ENCODE results near the gene MGLL. TPM values are rescaled to one million over a fixed set of nuclear protein-coding genes. Genes with fewer than 3 reads are reported as not detected.

MGLL gene
- total and polyA plus RNA-seq, 5 experiments from 2014 or later = 0.34 to 0.77 (median 0.62) TPM; not detected in 2

GRCh38 chr3:127680146-127680661 is 142.1 kb downstream of the MGLL start:
- ATAC-seq (no peak), DNase-seq (no peak)
- no peak overlapping the region for H3K4me3 Mint-ChIP-seq
- H3K9me3 Mint-ChIP-seq = no peaks in the 10 kb centered on the region
- peaks cover 0 to 22% (median 0%) of the 10 kb centered on the region in 3 donors for H3K36me3 Mint-ChIP-seq
- H3K27ac Mint-ChIP-seq = peak overlapping the region in 1 of 10 donors; percentile 35
- peaks cover 16 to 42% (median 32%) of the 10 kb centered on the region in 4 donors for H3K4me1 Mint-ChIP-seq
- no peaks in the 10 kb centered on the region for H3K27me3 Mint-ChIP-seq
- POLR2A ChIA-PET = no interaction called here

GRCh38 chr3:127679534-127680145 is 142.7 kb downstream of the MGLL start:
- Mint-ChIP-seq H3K36me3 (peaks cover 0 to 22% (median 0%) of the 10 kb centered on the region in 3 donors), H3K9me3 (no peaks in the 10 kb centered on the region), H3K27ac (peak overlapping the region in 3 of 10 donors; percentile 35 to 41 (median 40)), H3K4me1 (peaks cover 20 to 48% (median 38%) of the 10 kb centered on the region in 4 donors), H3K4me3 (no peak overlapping the region), H3K27me3 (no peaks in the 10 kb centered on the region)
- POLR2A ChIA-PET = no interaction called here
- no peak for ATAC-seq
- peak in 2 of 10 donors; percentile 15 to 50 for DNase-seq

- Mint-ChIP-seq H3K27me3 (no peaks in the 10 kb centered on the region), H3K36me3 (peaks cover 0 to 22% (median 0%) of the 10 kb centered on the region in 3 donors), H3K4me1 (peaks cover 25 to 50% (median 38%) of the 10 kb centered on the region in 4 donors), H3K4me3 (no peak overlapping the region), H3K27ac (peak overlapping the region in 6 of 10 donors; percentile 21 to 68 (median 36)), H3K9me3 (no peaks in the 10 kb centered on the region)
- DNase-seq (peak in 2 of 10 donors; percentile 12 to 57), ATAC-seq (no peak)
- POLR2A ChIA-PET = no interaction called here
Measured at GRCh38 chr3:127678611-127679533, 143.4 kb downstream of the MGLL start.

GRCh38 chr3:127678315-127678599 is 144.1 kb downstream of the MGLL start:
- ATAC-seq (no peak), DNase-seq (no peak)
- Mint-ChIP-seq H3K27me3 (no peaks in the 10 kb centered on the region), H3K4me3 (no peak overlapping the region), H3K27ac (peak overlapping the region in 5 of 10 donors; percentile 25 to 68 (median 47)), H3K36me3 (peaks cover 0 to 22% (median 0%) of the 10 kb centered on the region in 3 donors), H3K4me1 (peaks cover 25 to 49% (median 38%) of the 10 kb centered on the region in 4 donors), H3K9me3 (no peaks in the 10 kb centered on the region)
- POLR2A ChIA-PET = no interaction called here

GRCh38 chr3:127677541-127678314 is 144.6 kb downstream of the MGLL start:
- DNase-seq (peak in 1 of 10 donors; percentile 58), ATAC-seq (no peak)
- POLR2A ChIA-PET = interaction anchor here (0.7 kb wide), 1 partner anchor 11 kb away, joined by 3 read pairs; no protein-coding TSS in a partner anchor
- Mint-ChIP-seq H3K9me3 (no peaks in the 10 kb centered on the region), H3K27me3 (no peaks in the 10 kb centered on the region), H3K4me3 (no peak overlapping the region), H3K4me1 (peaks cover 25 to 49% (median 38%) of the 10 kb centered on the region in 4 donors), H3K27ac (peak overlapping the region in 3 of 10 donors; percentile 40 to 62 (median 51)), H3K36me3 (peaks cover 0 to 22% (median 0%) of the 10 kb centered on the region in 3 donors)

GRCh38 chr3:127676921-127677351 is 145.4 kb downstream of the MGLL start:
- POLR2A ChIA-PET = interaction anchor here (0.7 kb wide), 1 partner anchor 12 kb away, joined by 3 read pairs; no protein-coding TSS in a partner anchor
- no peaks in the 10 kb centered on the region for H3K27me3 Mint-ChIP-seq

GRCh38 chr3:127676456-127676855 is 145.9 kb downstream of the MGLL start:
- H3K27me3 Mint-ChIP-seq = no peaks in the 10 kb centered on the region
- H3K9me3 Mint-ChIP-seq = no peaks in the 10 kb centered on the region
- H3K4me1 Mint-ChIP-seq = peaks cover 25 to 51% (median 39%) of the 10 kb centered on the region in 4 donors
- H3K27ac Mint-ChIP-seq = peak overlapping the region in 2 of 10 donors; percentile 61 to 69
- ATAC-seq = no peak
- peak in 2 of 10 donors; percentile 14 to 55 for DNase-seq
- POLR2A ChIA-PET = interaction anchor here (0.5 kb wide), 1 partner anchor 383 kb away, joined by 4 read pairs; no protein-coding TSS in a partner anchor
- peaks cover 0 to 22% (median 0%) of the 10 kb centered on the region in 3 donors for H3K36me3 Mint-ChIP-seq
- no peak overlapping the region for H3K4me3 Mint-ChIP-seq

More at GRCh38 chr3:127676921-127677351, 145.4 kb downstream of the MGLL start:
- H3K4me1 Mint-ChIP-seq = peaks cover 23 to 48% (median 37%) of the 10 kb centered on the region in 4 donors
- H3K27ac Mint-ChIP-seq = no peak overlapping the region
- DNase-seq (peak in 2 of 10 donors; percentile 15 to 53), ATAC-seq (no peak)
- H3K4me3 Mint-ChIP-seq = peak overlapping the region in 1 of 10 donors; percentile 40
- H3K9me3 Mint-ChIP-seq = no peaks in the 10 kb centered on the region
- H3K36me3 Mint-ChIP-seq = peaks cover 0 to 22% (median 0%) of the 10 kb centered on the region in 3 donors

- POLR2A ChIA-PET = interaction anchor here (0.5 to 0.7 kb wide), 4 partner anchors 18 to 384 kb away, joined by 4 to 6 read pairs (median 4); no protein-coding TSS in a partner anchor
- DNase-seq = peak in 2 of 10 donors; percentile 16 to 60
- Mint-ChIP-seq H3K4me3 (peak overlapping the region in 4 of 10 donors; percentile 15 to 56 (median 39)), H3K27me3 (no peaks in the 10 kb centered on the region), H3K27ac (peak overlapping the region in 7 of 10 donors; percentile 31 to 89 (median 60)), H3K4me1 (peaks cover 28 to 54% (median 40%) of the 10 kb centered on the region in 4 donors), H3K9me3 (no peaks in the 10 kb centered on the region), H3K36me3 (peaks cover 0 to 22% (median 0%) of the 10 kb centered on the region in 3 donors)
- ATAC-seq = no peak
Measured at GRCh38 chr3:127675651-127676391, 146.5 kb downstream of the MGLL start.

- POLR2A ChIA-PET = interaction anchor here (2.0 kb wide), 1 partner anchor 9 kb away, joined by 8 read pairs; no protein-coding TSS in a partner anchor
- DNase-seq (no peak), ATAC-seq (no peak)
- no peaks in the 10 kb centered on the region for H3K9me3 Mint-ChIP-seq
- no peaks in the 10 kb centered on the region for H3K27me3 Mint-ChIP-seq
- H3K36me3 Mint-ChIP-seq = peaks cover 0 to 22% (median 0%) of the 10 kb centered on the region in 3 donors
- peaks cover 28 to 55% (median 41%) of the 10 kb centered on the region in 4 donors for H3K4me1 Mint-ChIP-seq
- H3K4me3 Mint-ChIP-seq = peak overlapping the region; percentile 83 to 98 (median 91)
- H3K27ac Mint-ChIP-seq = peak overlapping the region; percentile 74 to 99 (median 92)
Measured at GRCh38 chr3:127674790-127675189, 147.5 kb downstream of the MGLL start.

- Mint-ChIP-seq H3K9me3 (no peaks in the 10 kb centered on the region), H3K36me3 (peaks cover 0 to 22% (median 0%) of the 10 kb centered on the region in 3 donors), H3K4me1 (peaks cover 28 to 55% (median 40%) of the 10 kb centered on the region in 4 donors), H3K27ac (peak overlapping the region; percentile 89 to 99 (median 94)), H3K27me3 (no peaks in the 10 kb centered on the region), H3K4me3 (peak overlapping the region; percentile 83 to 98 (median 91))
- POLR2A ChIA-PET = interaction anchor here (2.0 kb wide), 1 partner anchor 9 kb away, joined by 8 read pairs; no protein-coding TSS in a partner anchor
- ATAC-seq (no peak), DNase-seq (peak in 5 of 10 donors; percentile 15 to 58 (median 31))
Measured at GRCh38 chr3:127674101-127674721, 148.1 kb downstream of the MGLL start.
